ENCODE results near the gene CTDSPL2.
"Not testable (repeated sequence)": the region's sequence is repeated elsewhere in the genome, so short reads cannot be mapped to it uniquely, and the experiment has no call there.

CTDSPL2 gene

GRCh38 chr15:44450172-44450571 is 22.7 kb downstream of the CTDSPL2 start:
- peak overlapping the region; percentile 75 for H3K27ac Mint-ChIP-seq
- DNase-seq: no peak
- H3K36me3 Mint-ChIP-seq (ENCODE audit: low read depth): peaks cover 51% of the 10 kb centered on the region
- no peaks in the 10 kb centered on the region for H3K27me3 Mint-ChIP-seq
- H3K4me1 Mint-ChIP-seq (ENCODE audit: low read depth): peaks cover 61% of the 10 kb centered on the region
- no peak overlapping the region for H3K4me3 Mint-ChIP-seq
- H3K9me3 Mint-ChIP-seq: no peaks in the 10 kb centered on the region

- H3K4me3 Mint-ChIP-seq, H3K9me3 Mint-ChIP-seq, DNase-seq, H3K27ac Mint-ChIP-seq, H3K27me3 Mint-ChIP-seq: not testable (repeated sequence)
- Mint-ChIP-seq H3K4me1 (ENCODE audit: low read depth) (peaks cover 68% of the 10 kb centered on the region), H3K36me3 (ENCODE audit: low read depth) (peaks cover 36% of the 10 kb centered on the region)
Measured at GRCh38 chr15:44453578-44454283, 26.3 kb downstream of the CTDSPL2 start.

GRCh38 chr15:44458429-44458828 is 31.0 kb downstream of the CTDSPL2 start:
- DNase-seq: no peak
- H3K9me3 Mint-ChIP-seq: no peaks in the 10 kb centered on the region
- peaks cover 60% of the 10 kb centered on the region for H3K36me3 Mint-ChIP-seq (ENCODE audit: low read depth)
- H3K4me1 Mint-ChIP-seq (ENCODE audit: low read depth): peaks cover 41% of the 10 kb centered on the region
- H3K27ac Mint-ChIP-seq: no peak overlapping the region
- no peaks in the 10 kb centered on the region for H3K27me3 Mint-ChIP-seq
- H3K4me3 Mint-ChIP-seq: no peak overlapping the region

- Mint-ChIP-seq H3K4me1 (ENCODE audit: low read depth) (peaks cover 31% of the 10 kb centered on the region), H3K36me3 (ENCODE audit: low read depth) (peaks cover 59% of the 10 kb centered on the region), H3K27ac (peak overlapping the region; percentile 89), H3K27me3 (no peaks in the 10 kb centered on the region), H3K9me3 (peaks cover 2% of the 10 kb centered on the region), H3K4me3 (peak overlapping the region; percentile 3)
- no peak for DNase-seq
Measured at GRCh38 chr15:44468709-44469385, 41.4 kb downstream of the CTDSPL2 start.

GRCh38 chr15:44471885-44472455 is 44.5 kb downstream of the CTDSPL2 start:
- Mint-ChIP-seq H3K36me3 (ENCODE audit: low read depth) (peaks cover 43% of the 10 kb centered on the region), H3K9me3 (peaks cover 2% of the 10 kb centered on the region), H3K27me3 (no peaks in the 10 kb centered on the region), H3K27ac (no peak overlapping the region), H3K4me3 (no peak overlapping the region), H3K4me1 (ENCODE audit: low read depth) (peaks cover 24% of the 10 kb centered on the region)
- DNase-seq: no peak

GRCh38 chr15:44479343-44479742 is 51.9 kb downstream of the CTDSPL2 start:
- no peaks in the 10 kb centered on the region for H3K9me3 Mint-ChIP-seq
- H3K36me3 Mint-ChIP-seq (ENCODE audit: low read depth): peaks cover 21% of the 10 kb centered on the region
- no peak overlapping the region for H3K4me3 Mint-ChIP-seq
- H3K27ac Mint-ChIP-seq: peak overlapping the region; percentile 29
- no peak for DNase-seq
- peaks cover 25% of the 10 kb centered on the region for H3K4me1 Mint-ChIP-seq (ENCODE audit: low read depth)
- no peaks in the 10 kb centered on the region for H3K27me3 Mint-ChIP-seq

GRCh38 chr15:44482090-44482489 is 54.7 kb downstream of the CTDSPL2 start:
- H3K4me1 Mint-ChIP-seq (ENCODE audit: low read depth): peaks cover 45% of the 10 kb centered on the region
- no peak for DNase-seq
- no peaks in the 10 kb centered on the region for H3K9me3 Mint-ChIP-seq
- H3K4me3 Mint-ChIP-seq: no peak overlapping the region
- peaks cover 43% of the 10 kb centered on the region for H3K36me3 Mint-ChIP-seq (ENCODE audit: low read depth)
- no peak overlapping the region for H3K27ac Mint-ChIP-seq
- H3K27me3 Mint-ChIP-seq: no peaks in the 10 kb centered on the region

- no peak for DNase-seq
- Mint-ChIP-seq H3K4me3 (no peak overlapping the region), H3K27me3 (no peaks in the 10 kb centered on the region), H3K36me3 (ENCODE audit: low read depth) (peaks cover 64% of the 10 kb centered on the region), H3K27ac (peak overlapping the region; percentile 55), H3K4me1 (ENCODE audit: low read depth) (peaks cover 56% of the 10 kb centered on the region), H3K9me3 (no peaks in the 10 kb centered on the region)
Measured at GRCh38 chr15:44485880-44486279, 58.5 kb downstream of the CTDSPL2 start.

- no peak overlapping the region for H3K4me3 Mint-ChIP-seq
Measured at GRCh38 chr15:44489464-44489863, 62.0 kb downstream of the CTDSPL2 start.

GRCh38 chr15:44490622-44491021 is 63.2 kb downstream of the CTDSPL2 start:
- Mint-ChIP-seq H3K4me3 (no peak overlapping the region), H3K4me1 (ENCODE audit: low read depth) (peaks cover 46% of the 10 kb centered on the region), H3K9me3 (no peaks in the 10 kb centered on the region), H3K27ac (peak overlapping the region; percentile 83), H3K27me3 (no peaks in the 10 kb centered on the region), H3K36me3 (ENCODE audit: low read depth) (peaks cover 73% of the 10 kb centered on the region)
- no peak for DNase-seq

More at GRCh38 chr15:44489464-44489863, 62.0 kb downstream of the CTDSPL2 start:
- no peaks in the 10 kb centered on the region for H3K9me3 Mint-ChIP-seq
- peak overlapping the region; percentile 90 for H3K27ac Mint-ChIP-seq
- no peaks in the 10 kb centered on the region for H3K27me3 Mint-ChIP-seq
- peaks cover 79% of the 10 kb centered on the region for H3K36me3 Mint-ChIP-seq (ENCODE audit: low read depth)
- peaks cover 54% of the 10 kb centered on the region for H3K4me1 Mint-ChIP-seq (ENCODE audit: low read depth)
- no peak for DNase-seq

GRCh38 chr15:44492040-44492439 is 64.6 kb downstream of the CTDSPL2 start:
- H3K4me1 Mint-ChIP-seq (ENCODE audit: low read depth): peaks cover 35% of the 10 kb centered on the region
- no peak overlapping the region for H3K4me3 Mint-ChIP-seq
- H3K9me3 Mint-ChIP-seq: no peaks in the 10 kb centered on the region
- no peak for DNase-seq
- H3K27me3 Mint-ChIP-seq: no peaks in the 10 kb centered on the region
- H3K36me3 Mint-ChIP-seq (ENCODE audit: low read depth): peaks cover 73% of the 10 kb centered on the region
- H3K27ac Mint-ChIP-seq: peak overlapping the region; percentile 18

GRCh38 chr15:44492672-44493071 is 65.2 kb downstream of the CTDSPL2 start:
- Mint-ChIP-seq H3K9me3 (no peaks in the 10 kb centered on the region), H3K36me3 (ENCODE audit: low read depth) (peaks cover 69% of the 10 kb centered on the region), H3K27me3 (no peaks in the 10 kb centered on the region), H3K4me1 (ENCODE audit: low read depth) (peaks cover 30% of the 10 kb centered on the region), H3K27ac (no peak overlapping the region), H3K4me3 (no peak overlapping the region)
- no peak for DNase-seq

GRCh38 chr15:44495562-44495961 is 68.1 kb downstream of the CTDSPL2 start:
- H3K27ac Mint-ChIP-seq: peak overlapping the region; percentile 44
- peaks cover 73% of the 10 kb centered on the region for H3K36me3 Mint-ChIP-seq (ENCODE audit: low read depth)
- H3K9me3 Mint-ChIP-seq: no peaks in the 10 kb centered on the region

GRCh38 chr15:44500555-44500954 is 73.1 kb downstream of the CTDSPL2 start:
- Mint-ChIP-seq H3K27me3 (no peaks in the 10 kb centered on the region), H3K27ac (peak overlapping the region; percentile 88), H3K4me1 (ENCODE audit: low read depth) (peaks cover 23% of the 10 kb centered on the region), H3K9me3 (no peaks in the 10 kb centered on the region), H3K4me3 (peak overlapping the region; percentile 26), H3K36me3 (ENCODE audit: low read depth) (peaks cover 82% of the 10 kb centered on the region)
- no peak for DNase-seq

More at GRCh38 chr15:44495562-44495961, 68.1 kb downstream of the CTDSPL2 start:
- peaks cover 17% of the 10 kb centered on the region for H3K4me1 Mint-ChIP-seq (ENCODE audit: low read depth)
- DNase-seq: no peak
- no peaks in the 10 kb centered on the region for H3K27me3 Mint-ChIP-seq
- no peak overlapping the region for H3K4me3 Mint-ChIP-seq

All from activated T-cell treated with anti-CD3 and anti-CD28 coated beads, Interleukin-2, amount 50 U/mL, for 24 hours (primary cell).